Measurements from ENCODE around the gene GJB4.
"Not testable (repeated sequence)": the region's sequence is repeated elsewhere in the genome, so short reads cannot be mapped to it uniquely, and the experiment has no call there.

The GJB4 gene

GRCh38 chr1:34732831-34733230 lies 26.7 kb upstream of the GJB4 start:
- H3K4me3 ChIP-seq (ENCODE audit: low read depth in 1 of 2, low read length in 2 of 2); H3K27me3 ChIP-seq (ENCODE audit: control insufficient read depth in 1 of 2, insufficient read depth in 2 of 2, low read length in 2 of 2); H3K9ac ChIP-seq (ENCODE audit: low read length); H3K27ac ChIP-seq (ENCODE audit: low read depth, low read length); H3K4me1 ChIP-seq (ENCODE audit: insufficient read depth, low read length); H3K9me3 ChIP-seq (ENCODE audit: low read length); H3K36me3 ChIP-seq (ENCODE audit: insufficient read depth, low read length): not testable (repeated sequence)

GRCh38 chr1:34736692-34737091 lies 22.8 kb upstream of the GJB4 start:
- no peaks in the 10 kb centered on the region for H3K27me3 ChIP-seq (ENCODE audit: control insufficient read depth in 1 of 2, insufficient read depth in 2 of 2, low read length in 2 of 2)
- no peak overlapping the region for H3K9ac ChIP-seq (ENCODE audit: low read length)
- H3K4me3 ChIP-seq (ENCODE audit: low read depth in 1 of 2, low read length in 2 of 2), result no peak overlapping the region

GRCh38 chr1:34737236-34737635 lies 22.3 kb upstream of the GJB4 start:
- not testable (repeated sequence) for H3K27ac ChIP-seq (ENCODE audit: low read depth, low read length); H3K27me3 ChIP-seq (ENCODE audit: control insufficient read depth in 1 of 2, insufficient read depth in 2 of 2, low read length in 2 of 2); H3K4me1 ChIP-seq (ENCODE audit: insufficient read depth, low read length); H3K9me3 ChIP-seq (ENCODE audit: low read length); H3K4me3 ChIP-seq (ENCODE audit: low read depth in 1 of 2, low read length in 2 of 2); H3K9ac ChIP-seq (ENCODE audit: low read length); H3K36me3 ChIP-seq (ENCODE audit: insufficient read depth, low read length)

More at GRCh38 chr1:34736692-34737091, 22.8 kb upstream of the GJB4 start:
- H3K9me3 ChIP-seq (ENCODE audit: low read length), result no peaks in the 10 kb centered on the region
- H3K36me3 ChIP-seq (ENCODE audit: insufficient read depth, low read length), result no peaks in the 10 kb centered on the region
- H3K27ac ChIP-seq (ENCODE audit: low read depth, low read length), result no peak overlapping the region
- no peaks in the 10 kb centered on the region for H3K4me1 ChIP-seq (ENCODE audit: insufficient read depth, low read length)

GRCh38 chr1:34739613-34740012 lies 19.9 kb upstream of the GJB4 start:
- Histone ChIP-seq H3K9ac (ENCODE audit: low read length) (no peak overlapping the region), H3K4me3 (ENCODE audit: low read depth in 1 of 2, low read length in 2 of 2) (no peak overlapping the region), H3K36me3 (ENCODE audit: insufficient read depth, low read length) (no peaks in the 10 kb centered on the region), H3K9me3 (ENCODE audit: low read length) (no peaks in the 10 kb centered on the region), H3K27ac (ENCODE audit: low read depth, low read length) (no peak overlapping the region), H3K27me3 (ENCODE audit: control insufficient read depth in 1 of 2, insufficient read depth in 2 of 2, low read length in 2 of 2) (peaks cover 0 to 6% of the 10 kb centered on the region in 2 donors), H3K4me1 (ENCODE audit: insufficient read depth, low read length) (no peaks in the 10 kb centered on the region)

GRCh38 chr1:34740161-34740868 lies 19.2 kb upstream of the GJB4 start:
- H3K36me3 ChIP-seq (ENCODE audit: insufficient read depth, low read length), result no peaks in the 10 kb centered on the region
- no peak overlapping the region for H3K9ac ChIP-seq (ENCODE audit: low read length)
- H3K4me1 ChIP-seq (ENCODE audit: insufficient read depth, low read length), result no peaks in the 10 kb centered on the region
- H3K9me3 ChIP-seq (ENCODE audit: low read length), result no peaks in the 10 kb centered on the region
- H3K27ac ChIP-seq (ENCODE audit: low read depth, low read length), result no peak overlapping the region
- peaks cover 0 to 6% of the 10 kb centered on the region in 2 donors for H3K27me3 ChIP-seq (ENCODE audit: control insufficient read depth in 1 of 2, insufficient read depth in 2 of 2, low read length in 2 of 2)
- no peak overlapping the region for H3K4me3 ChIP-seq (ENCODE audit: low read depth in 1 of 2, low read length in 2 of 2)

- H3K36me3 ChIP-seq (ENCODE audit: insufficient read depth, low read length), result no peaks in the 10 kb centered on the region
- H3K27me3 ChIP-seq (ENCODE audit: control insufficient read depth in 1 of 2, insufficient read depth in 2 of 2, low read length in 2 of 2), result peaks cover 0 to 6% of the 10 kb centered on the region in 2 donors
- no peaks in the 10 kb centered on the region for H3K9me3 ChIP-seq (ENCODE audit: low read length)
- H3K4me1 ChIP-seq (ENCODE audit: insufficient read depth, low read length), result no peaks in the 10 kb centered on the region
- H3K27ac ChIP-seq (ENCODE audit: low read depth, low read length), result no peak overlapping the region
- no peak overlapping the region for H3K9ac ChIP-seq (ENCODE audit: low read length)
- H3K4me3 ChIP-seq (ENCODE audit: low read depth in 1 of 2, low read length in 2 of 2), result no peak overlapping the region
These were observed 16.8 kb upstream of the GJB4 start for GRCh38 chr1:34742667-34743270.

- Histone ChIP-seq H3K4me3 (ENCODE audit: low read depth in 1 of 2, low read length in 2 of 2) (no peak overlapping the region), H3K27ac (ENCODE audit: low read depth, low read length) (no peak overlapping the region), H3K36me3 (ENCODE audit: insufficient read depth, low read length) (no peaks in the 10 kb centered on the region), H3K9me3 (ENCODE audit: low read length) (no peaks in the 10 kb centered on the region), H3K27me3 (ENCODE audit: control insufficient read depth in 1 of 2, insufficient read depth in 2 of 2, low read length in 2 of 2) (peaks cover 0 to 6% of the 10 kb centered on the region in 2 donors), H3K9ac (ENCODE audit: low read length) (no peak overlapping the region), H3K4me1 (ENCODE audit: insufficient read depth, low read length) (no peaks in the 10 kb centered on the region)
These were observed 15.8 kb upstream of the GJB4 start for GRCh38 chr1:34743775-34744174.

GRCh38 chr1:34744851-34745250 lies 14.7 kb upstream of the GJB4 start:
- Histone ChIP-seq H3K36me3 (ENCODE audit: insufficient read depth, low read length) (no peaks in the 10 kb centered on the region), H3K4me3 (ENCODE audit: low read depth in 1 of 2, low read length in 2 of 2) (no peak overlapping the region), H3K9ac (ENCODE audit: low read length) (no peak overlapping the region), H3K27me3 (ENCODE audit: control insufficient read depth in 1 of 2, insufficient read depth in 2 of 2, low read length in 2 of 2) (peaks cover 0 to 6% of the 10 kb centered on the region in 2 donors), H3K4me1 (ENCODE audit: insufficient read depth, low read length) (no peaks in the 10 kb centered on the region), H3K9me3 (ENCODE audit: low read length) (no peaks in the 10 kb centered on the region), H3K27ac (ENCODE audit: low read depth, low read length) (no peak overlapping the region)

GRCh38 chr1:34745666-34746065 lies 13.9 kb upstream of the GJB4 start:
- Histone ChIP-seq H3K4me3 (ENCODE audit: low read depth in 1 of 2, low read length in 2 of 2) (no peak overlapping the region), H3K9ac (ENCODE audit: low read length) (no peak overlapping the region), H3K27me3 (ENCODE audit: control insufficient read depth in 1 of 2, insufficient read depth in 2 of 2, low read length in 2 of 2) (peaks cover 0 to 6% of the 10 kb centered on the region in 2 donors), H3K4me1 (ENCODE audit: insufficient read depth, low read length) (no peaks in the 10 kb centered on the region), H3K27ac (ENCODE audit: low read depth, low read length) (no peak overlapping the region), H3K9me3 (ENCODE audit: low read length) (no peaks in the 10 kb centered on the region), H3K36me3 (ENCODE audit: insufficient read depth, low read length) (no peaks in the 10 kb centered on the region)

GRCh38 chr1:34746101-34746500 lies 13.4 kb upstream of the GJB4 start:
- H3K4me3 ChIP-seq (ENCODE audit: low read depth in 1 of 2, low read length in 2 of 2), result no peak overlapping the region
- H3K4me1 ChIP-seq (ENCODE audit: insufficient read depth, low read length), result no peaks in the 10 kb centered on the region
- H3K36me3 ChIP-seq (ENCODE audit: insufficient read depth, low read length), result no peaks in the 10 kb centered on the region
- H3K27ac ChIP-seq (ENCODE audit: low read depth, low read length), result no peak overlapping the region
- H3K27me3 ChIP-seq (ENCODE audit: control insufficient read depth in 1 of 2, insufficient read depth in 2 of 2, low read length in 2 of 2), result peaks cover 0 to 6% of the 10 kb centered on the region in 2 donors
- H3K9me3 ChIP-seq (ENCODE audit: low read length), result no peaks in the 10 kb centered on the region
- H3K9ac ChIP-seq (ENCODE audit: low read length), result no peak overlapping the region

- no peaks in the 10 kb centered on the region for H3K9me3 ChIP-seq (ENCODE audit: low read length)
- no peak overlapping the region for H3K4me3 ChIP-seq (ENCODE audit: low read depth in 1 of 2, low read length in 2 of 2)
- H3K4me1 ChIP-seq (ENCODE audit: insufficient read depth, low read length), result no peaks in the 10 kb centered on the region
- no peaks in the 10 kb centered on the region for H3K36me3 ChIP-seq (ENCODE audit: insufficient read depth, low read length)
- H3K27me3 ChIP-seq (ENCODE audit: control insufficient read depth in 1 of 2, insufficient read depth in 2 of 2, low read length in 2 of 2), result peaks cover 0 to 4% of the 10 kb centered on the region in 2 donors
- no peak overlapping the region for H3K27ac ChIP-seq (ENCODE audit: low read depth, low read length)
- no peak overlapping the region for H3K9ac ChIP-seq (ENCODE audit: low read length)
These were observed 12.5 kb upstream of the GJB4 start for GRCh38 chr1:34746785-34747637.

Data from muscle layer of colon (tissue), 2 donors.